Stimulated activated CD8-positive, alpha-beta memory T cell treated with anti-CD3 and anti-CD28 coated beads, Interleukin-7, amount 100 ng/mL, for 4 hours (primary cell): ENCODE measurements around the gene CITED2.

Experiments used
- DNase-seq, 2 donors: peaks; one replicate each; pipeline ENCODE4 v3.0.0-alpha.2; 2020; ENCODE audit warnings: low read depth in 2 of 2

CITED2 gene

GRCh38 chr6:139381216-139381865 lies 6.9 kb upstream of the CITED2 start:
- DNase-seq: no peak

DNA sequence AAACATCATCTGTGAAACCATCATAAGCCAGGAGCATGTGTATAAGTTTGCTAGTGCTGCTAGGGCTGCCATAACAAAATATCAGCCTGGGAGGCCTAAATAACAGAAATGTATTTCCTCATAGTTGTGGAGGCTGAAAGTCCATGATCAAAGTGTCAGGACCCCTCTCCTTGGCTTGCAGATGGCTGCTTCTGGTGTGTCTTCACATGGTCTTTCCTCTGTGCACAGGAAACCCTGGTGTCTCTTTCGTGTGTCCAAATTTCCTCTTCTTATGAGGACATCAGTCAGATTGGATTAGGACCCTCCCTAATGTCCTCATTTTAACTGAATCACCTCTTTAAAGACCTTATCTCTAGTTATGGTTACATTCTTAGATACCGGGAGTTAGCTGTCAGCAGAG lies 6.2 kb upstream of the CITED2 start:
- no peak for DNase-seq

GRCh38 chr6:139380168-139380567 lies 5.7 kb upstream of the CITED2 start:
- DNase-seq: no peak

DNA sequence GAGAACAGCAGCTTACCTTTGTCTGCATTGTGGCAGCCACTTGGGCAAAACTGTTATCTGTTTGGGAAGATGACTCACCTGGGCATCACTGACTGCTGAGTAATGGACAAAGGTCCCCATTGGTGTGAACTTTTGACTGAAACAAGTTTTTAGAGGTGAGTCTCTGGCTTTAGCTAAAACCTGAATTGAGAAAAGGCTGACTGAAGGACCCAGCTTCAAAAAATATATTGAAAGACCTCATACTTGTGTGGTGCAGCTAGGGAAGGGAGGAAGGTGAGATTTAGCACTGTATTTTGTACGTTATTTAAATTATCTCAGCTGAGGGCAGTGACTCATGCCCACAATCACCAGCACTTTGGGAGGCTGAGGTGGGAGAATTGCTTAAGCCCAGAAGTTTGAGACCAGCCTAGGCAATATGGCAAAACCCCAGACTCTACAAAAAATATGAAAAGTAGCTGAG lies 4.5 kb upstream of the CITED2 start:
- DNase-seq: no peak

GRCh38 chr6:139378226-139378625 lies 3.8 kb upstream of the CITED2 start:
- DNase-seq: no peak

DNA sequence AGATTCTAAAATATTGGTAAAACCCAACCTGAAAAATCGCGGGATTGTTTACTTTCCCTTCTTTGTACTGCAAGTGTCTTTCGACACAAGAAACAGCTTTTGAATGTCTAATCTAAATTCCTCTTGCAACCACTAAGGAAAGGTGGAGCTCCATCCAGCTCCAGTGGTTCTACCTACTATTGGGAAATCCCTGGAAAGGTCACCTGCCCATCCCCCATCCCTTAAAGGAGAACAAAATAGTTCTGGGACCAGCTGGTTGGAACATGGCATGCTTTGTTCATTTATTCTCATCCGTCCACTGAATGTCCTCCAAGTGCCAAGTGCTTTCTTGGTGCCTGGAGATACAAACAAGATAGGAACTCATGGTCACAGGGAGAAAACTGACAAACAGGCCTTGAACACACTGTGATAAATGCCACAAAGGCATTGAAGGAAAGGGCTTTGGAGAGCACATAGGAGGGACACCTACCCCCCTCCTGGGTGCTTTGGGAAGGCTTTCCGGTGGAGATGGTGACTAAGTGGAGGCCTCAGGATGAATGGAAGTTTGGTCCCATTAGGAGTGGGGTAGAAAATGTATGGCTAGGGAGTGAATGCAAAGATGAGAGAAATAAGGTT lies 2.3 kb upstream of the CITED2 start:
- no peak for DNase-seq

DNA sequence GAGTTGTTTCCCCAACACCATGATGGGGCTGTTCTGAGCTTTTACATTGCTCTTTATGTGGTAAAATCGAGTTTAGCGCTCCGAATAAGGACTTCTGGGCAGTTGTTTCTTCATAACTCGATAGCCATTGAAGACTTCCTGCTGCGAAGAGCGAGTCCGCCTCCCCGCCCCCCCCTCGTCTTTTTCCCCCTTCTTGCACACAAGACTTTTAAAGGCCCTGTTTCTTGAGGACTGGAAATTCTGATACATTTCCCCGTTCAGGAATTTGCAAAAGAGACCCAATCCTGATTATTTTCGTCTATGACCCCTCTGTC lies 1.5 kb upstream of the CITED2 start:
- DNase-seq: no peak

DNA sequence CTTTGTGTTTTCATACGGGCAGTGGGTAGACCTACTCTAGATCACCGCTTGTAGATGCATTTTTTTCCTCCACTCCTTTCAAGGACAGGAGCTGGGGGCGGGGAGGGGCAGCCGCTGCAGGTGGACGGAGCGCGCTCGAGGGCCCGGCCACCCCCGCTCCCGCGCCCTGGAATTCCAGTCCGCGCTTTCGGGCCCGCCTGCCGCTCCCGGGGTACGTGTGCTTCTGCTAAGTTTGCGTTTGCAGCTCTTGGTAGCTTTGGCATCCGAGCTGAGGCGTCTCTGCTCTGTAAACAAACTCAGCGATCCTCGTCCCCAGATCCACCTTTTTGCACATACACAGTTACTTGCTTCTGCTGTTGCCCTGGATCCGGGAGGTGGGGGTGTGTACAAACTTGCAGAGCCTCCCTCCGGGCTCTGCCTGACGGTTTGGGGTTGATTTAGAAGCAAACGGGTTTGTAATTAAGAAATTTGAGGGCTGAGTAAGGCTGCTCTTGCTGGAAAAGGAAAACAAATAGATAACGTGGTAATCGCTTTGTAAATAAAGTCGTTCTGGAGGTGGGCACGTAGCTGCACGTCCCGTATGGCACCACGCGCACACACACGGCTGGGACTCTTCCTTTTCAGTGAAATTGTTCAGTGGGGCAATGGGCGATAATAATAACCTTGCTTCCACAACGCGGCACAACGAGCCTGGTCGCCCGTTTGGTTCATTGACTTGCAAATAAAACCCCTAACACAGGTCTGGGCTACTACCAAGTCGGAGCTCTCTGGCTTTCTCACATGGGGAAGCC lies 973 bp upstream of the CITED2 start:
- peak; percentile 65 to 76 for DNase-seq

GRCh38 chr6:139373928-139374356 lies 506 bp downstream of the CITED2 start:
- DNase-seq: no peak

DNA sequence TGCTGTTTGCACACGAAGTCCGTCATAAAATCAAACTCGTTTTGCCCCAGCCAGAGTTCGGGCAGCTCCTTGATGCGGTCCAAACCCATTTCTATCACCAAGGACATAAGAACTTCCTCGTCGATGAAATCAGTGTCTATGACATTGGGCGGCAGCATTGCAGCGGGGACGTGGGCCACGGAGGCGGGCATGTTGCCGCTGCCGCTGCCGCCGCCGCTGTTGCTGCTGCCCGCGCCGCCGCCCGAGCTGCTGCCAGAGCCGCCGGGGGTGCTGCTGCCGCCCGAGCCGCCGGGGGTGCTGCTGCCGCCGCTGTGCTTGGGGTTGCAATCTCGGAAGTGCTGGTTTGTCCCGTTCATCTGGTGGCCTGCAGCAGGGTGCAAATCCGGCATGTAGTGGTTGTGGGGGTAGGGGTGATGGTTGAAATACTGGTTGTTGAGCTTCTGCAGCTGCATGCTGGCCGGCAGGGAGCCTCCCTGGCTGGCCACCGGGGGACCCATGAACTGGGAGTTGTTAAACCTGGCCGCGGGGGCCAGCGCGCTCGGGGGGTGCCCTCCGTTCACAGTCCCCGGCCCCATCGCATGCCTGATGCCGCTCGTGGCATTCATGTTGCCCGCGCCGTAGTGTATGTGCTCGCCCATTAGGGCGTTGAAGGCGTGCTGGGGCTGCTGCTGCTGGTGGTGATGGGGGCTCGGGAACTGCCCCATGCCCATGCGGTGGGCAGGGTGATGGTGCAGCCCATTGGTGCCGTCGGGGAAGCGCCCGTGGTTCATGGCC lies 1.1 kb downstream of the CITED2 start:
- peak; percentile 33 to 71 for DNase-seq

DNA sequence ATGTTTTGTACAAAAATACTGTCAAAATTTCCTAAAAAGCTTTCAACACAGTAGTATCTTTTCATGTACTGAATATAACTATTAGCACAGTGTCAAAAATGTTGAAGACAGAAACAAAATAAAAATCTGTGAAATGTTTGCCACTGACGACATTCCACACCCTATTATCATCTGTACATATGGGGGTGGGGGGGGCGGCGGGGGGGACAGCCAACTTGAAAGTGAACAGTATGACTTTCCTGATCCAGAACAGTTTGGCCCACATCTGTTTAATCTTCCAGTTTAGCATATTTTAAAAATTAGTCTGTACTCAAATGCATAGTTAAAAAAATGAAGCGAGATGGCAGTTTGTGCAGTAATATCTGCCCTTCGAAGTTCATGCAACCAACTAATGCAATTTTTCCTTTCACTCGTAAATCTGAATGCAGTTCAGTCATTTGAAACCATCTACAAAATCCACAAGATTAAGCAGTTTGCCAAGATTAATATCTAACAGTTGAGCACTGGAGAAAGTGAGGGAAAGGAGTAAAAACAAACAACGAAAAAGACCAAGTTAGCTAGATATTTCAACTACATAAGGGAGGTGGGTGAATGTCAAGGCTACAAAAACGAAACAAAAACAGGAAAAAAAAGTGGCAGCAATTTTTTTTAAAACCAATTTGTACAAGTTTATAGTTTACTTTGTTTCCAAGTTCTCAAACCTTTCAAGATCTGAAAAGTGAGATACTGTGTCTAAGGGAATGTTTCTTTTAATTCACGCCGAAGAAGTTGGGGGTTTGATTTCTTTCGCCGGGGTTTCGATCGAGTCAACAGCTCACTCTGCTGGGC lies 1.9 kb downstream of the CITED2 start:
- no peak for DNase-seq

DNA sequence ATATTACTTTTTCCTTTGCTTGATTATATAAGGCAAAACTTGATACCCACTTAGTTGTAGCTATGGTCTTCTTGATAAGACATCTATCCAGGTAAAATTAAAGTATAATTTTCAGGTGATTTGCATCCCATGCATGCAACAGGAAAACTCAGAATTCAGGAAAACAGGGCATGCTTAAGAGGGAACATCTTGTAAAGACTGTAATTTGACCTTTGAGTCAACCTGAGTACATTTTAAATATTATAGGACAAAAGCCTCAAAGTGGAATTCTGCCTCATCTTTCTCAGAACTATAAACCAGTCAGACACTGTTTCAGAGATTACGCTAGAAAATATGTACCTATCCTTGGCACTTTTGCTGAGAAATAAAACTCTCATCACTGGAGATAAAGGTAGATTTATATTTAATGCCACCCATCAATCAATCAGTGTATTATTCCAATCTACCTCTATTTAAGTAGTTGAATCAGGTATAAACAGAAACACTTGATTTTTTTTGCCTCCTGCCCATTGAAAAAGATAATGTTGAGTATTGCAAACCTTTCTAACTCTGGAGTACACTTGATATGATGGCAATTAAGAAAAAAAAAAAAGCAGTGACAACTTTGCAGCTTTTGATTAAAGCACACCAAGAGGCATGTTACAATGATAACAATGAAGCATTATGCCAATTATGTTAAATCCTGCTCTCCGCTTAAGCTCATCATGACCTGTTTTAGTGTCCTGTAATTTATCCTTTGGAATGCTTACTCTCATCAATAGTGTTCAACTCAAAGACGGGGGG lies 2.8 kb downstream of the CITED2 start:
- DNase-seq: no peak

- DNase-seq: no peak
Measured at GRCh38 chr6:139370999-139371345, 3.5 kb downstream of the CITED2 start.

- DNase-seq: no peak
Measured at GRCh38 chr6:139370283-139370998, 4.0 kb downstream of the CITED2 start.

DNA sequence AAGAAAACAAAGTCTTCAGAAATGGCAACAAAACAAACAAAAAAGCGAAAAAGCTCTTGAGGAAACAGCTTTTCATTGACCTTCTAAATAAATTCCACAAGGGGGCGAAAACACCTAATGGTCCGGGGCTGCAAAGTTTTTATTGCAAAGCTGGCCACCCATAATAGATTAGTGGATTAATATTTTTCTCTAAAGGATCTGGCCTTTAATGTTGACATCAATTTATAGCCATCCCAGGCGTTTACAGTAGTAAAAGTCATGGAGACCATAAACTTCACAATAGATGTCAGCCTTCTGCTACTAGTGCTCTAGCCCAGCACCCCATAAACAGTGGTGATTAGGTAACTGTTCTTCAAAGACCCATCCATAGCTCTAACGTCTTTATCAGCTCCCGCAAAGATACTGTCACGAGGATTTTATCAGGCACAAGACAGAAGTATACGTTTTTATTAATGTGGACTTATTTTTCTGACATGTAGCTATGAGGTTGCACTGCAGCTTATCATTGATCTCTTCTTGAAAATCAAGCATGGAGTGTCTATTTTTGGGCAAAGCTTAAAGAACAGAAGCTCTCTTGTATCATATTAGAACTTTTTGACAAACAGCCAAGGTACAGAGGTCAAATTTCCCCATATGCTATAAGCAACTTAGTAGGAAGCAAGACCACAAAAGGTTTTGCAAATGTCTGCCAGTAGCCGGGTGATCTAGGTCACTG lies 4.7 kb downstream of the CITED2 start:
- no peak for DNase-seq

- no peak for DNase-seq
Measured at GRCh38 chr6:139369068-139369467, 5.4 kb downstream of the CITED2 start.

- no peak for DNase-seq
Measured at GRCh38 chr6:139368661-139369060, 5.8 kb downstream of the CITED2 start.

GRCh38 chr6:139367810-139368351 lies 6.6 kb downstream of the CITED2 start:
- DNase-seq: no peak

DNA sequence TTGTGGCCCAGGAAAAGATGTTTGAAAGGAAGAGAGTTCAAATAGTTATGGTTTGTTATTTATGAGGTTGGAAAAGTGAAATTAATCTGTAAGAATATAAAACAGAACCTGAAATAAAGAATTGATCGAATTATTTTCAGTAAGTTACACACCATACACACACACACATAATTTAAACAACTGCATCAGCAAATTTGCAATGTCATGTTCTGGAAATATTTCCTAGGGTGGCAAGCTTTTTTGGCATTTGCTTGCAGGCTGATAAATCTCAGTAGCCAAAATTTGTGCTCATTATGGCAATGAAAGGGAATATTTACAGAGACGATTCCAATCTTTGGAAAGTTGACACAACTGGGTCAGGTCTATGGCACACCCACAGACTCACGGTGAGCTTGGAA lies 9.5 kb downstream of the CITED2 start:
- DNase-seq: no peak
